ENCODE measurements around the gene TECTB.
"Not testable (repeated sequence)": the region's sequence is repeated elsewhere in the genome, so short reads cannot be mapped to it uniquely, and the experiment has no call there.

TECTB gene

GRCh38 chr10:112283100-112283499 lies at the start of gene TECTB:
Gene TECTB, plus strand, starts transcription at chr10:112283400. Its CDS starts 335 bp downstream, at chr10:112283735.
- no peak for DNase-seq

DNA sequence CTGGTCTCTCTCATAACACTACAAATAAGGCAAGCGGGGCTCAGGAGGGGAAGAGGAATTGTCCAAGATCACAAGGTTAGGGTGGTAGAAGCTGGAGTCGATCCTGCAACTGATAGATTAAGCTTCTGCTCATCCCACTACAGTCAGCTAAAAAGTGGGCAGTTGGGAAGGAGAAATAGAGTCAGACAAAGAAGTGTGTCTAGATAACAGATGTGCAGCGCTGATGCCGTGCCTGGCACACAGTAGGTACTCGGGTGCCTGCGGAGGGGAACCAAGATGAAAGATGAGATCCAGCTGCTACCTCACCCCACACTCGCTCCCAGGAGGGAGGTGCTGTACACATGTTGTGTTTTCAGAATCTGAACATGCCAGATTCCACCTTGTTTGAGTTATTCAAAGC lies 48.1 kb upstream of the TECTB start:
- no peak for DNase-seq

DNA sequence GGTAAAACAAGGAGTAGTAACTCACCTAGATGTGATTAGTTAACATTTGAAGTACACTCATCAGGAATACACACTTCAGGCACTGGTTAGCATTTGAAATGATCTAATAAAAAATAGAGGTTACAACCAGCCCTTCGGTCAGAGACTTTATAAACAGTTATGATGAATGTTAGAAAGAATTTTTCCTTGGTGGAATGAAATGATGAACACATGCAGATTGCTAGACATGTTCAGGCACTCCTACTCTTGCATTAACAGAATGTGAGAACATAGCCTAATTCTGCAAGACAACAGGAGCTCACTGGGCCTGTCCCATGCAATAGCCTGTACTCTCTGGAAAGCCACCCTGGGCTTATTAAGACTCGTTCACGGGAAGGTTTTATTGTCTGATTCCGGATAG lies 47.3 kb upstream of the TECTB start:
- DNase-seq: no peak

DNA sequence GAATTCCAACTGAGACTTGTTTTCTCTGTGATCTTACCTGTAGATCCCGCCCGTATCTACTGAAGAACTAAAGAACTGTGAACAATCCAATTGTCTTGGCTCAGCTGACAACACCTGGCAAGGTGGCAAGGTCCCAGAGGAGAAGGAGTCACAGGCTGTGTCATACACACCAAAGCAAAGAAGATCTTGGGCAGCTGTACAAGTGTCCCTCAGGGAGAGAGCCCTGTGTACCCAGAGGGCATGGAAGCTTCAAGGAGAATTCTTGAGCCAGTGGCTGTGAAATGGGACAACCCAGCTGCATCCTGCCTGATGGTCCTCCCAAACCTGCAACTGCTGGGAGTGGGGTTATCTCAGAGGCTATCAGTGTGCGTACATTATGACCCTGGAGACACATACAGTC lies 46.7 kb upstream of the TECTB start:
- no peak for DNase-seq

- DNase-seq: no peak
These were observed 43.9 kb upstream of the TECTB start for GRCh38 chr10:112239347-112239746.

- no peak for DNase-seq
These were observed 42.8 kb upstream of the TECTB start for GRCh38 chr10:112240441-112240840.

GRCh38 chr10:112241651-112242341 lies 41.4 kb upstream of the TECTB start:
- no peak for DNase-seq

GRCh38 chr10:112242769-112243168 lies 40.4 kb upstream of the TECTB start:
- DNase-seq: no peak

- DNase-seq: no peak
These were observed 39.5 kb upstream of the TECTB start for GRCh38 chr10:112243713-112244112.

GRCh38 chr10:112244197-112244596 lies 39.0 kb upstream of the TECTB start:
- no peak for DNase-seq

DNA sequence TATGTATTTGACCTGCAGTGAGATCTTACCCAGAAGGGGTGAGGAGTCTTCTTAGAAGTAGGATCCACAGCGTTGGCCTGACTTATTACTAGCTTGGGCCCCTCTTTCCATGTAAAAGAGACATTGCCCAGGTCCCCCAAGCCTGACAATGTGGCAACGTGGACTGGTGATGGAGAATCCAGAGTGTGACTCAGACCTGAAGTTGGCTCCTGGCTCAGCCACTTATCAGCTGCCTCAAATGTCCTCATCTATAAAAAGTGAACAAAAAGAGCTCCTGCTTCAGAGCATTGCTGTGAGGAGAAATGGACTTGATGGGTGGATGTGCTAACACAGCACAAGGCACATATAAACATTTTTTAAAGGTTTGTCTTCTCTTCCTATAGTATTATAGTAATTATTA lies 35.4 kb upstream of the TECTB start:
- DNase-seq: no peak

- no peak for DNase-seq
These were observed 34.5 kb upstream of the TECTB start for GRCh38 chr10:112248584-112249295.

GRCh38 chr10:112249722-112250121 lies 33.5 kb upstream of the TECTB start:
- DNase-seq: no peak

DNA sequence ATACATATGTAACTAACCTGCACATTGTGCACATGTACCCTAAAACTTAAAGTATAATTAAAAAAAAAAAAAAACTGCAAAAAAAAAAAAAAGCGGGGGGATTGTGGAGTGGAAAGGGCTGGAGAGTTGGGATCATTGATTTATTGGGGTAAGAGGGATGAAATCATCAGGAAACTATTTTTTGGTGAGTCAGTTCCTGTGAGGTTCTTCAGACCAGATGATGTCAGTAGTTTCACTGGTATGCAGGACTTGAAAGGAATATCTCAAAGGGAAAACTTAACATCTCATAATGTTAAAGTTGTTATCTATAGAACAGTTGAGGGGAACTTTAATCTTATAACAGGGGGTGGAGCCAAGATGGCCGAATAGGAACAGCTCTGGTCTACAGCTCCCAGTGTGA lies 32.6 kb upstream of the TECTB start:
- no peak for DNase-seq

- not testable (repeated sequence) for DNase-seq
These were observed 32.0 kb upstream of the TECTB start for GRCh38 chr10:112251238-112251637.

GRCh38 chr10:112258407-112258806 lies 24.8 kb upstream of the TECTB start:
- DNase-seq: no peak

GRCh38 chr10:112259688-112260087 lies 23.5 kb upstream of the TECTB start:
- no peak for DNase-seq

DNA sequence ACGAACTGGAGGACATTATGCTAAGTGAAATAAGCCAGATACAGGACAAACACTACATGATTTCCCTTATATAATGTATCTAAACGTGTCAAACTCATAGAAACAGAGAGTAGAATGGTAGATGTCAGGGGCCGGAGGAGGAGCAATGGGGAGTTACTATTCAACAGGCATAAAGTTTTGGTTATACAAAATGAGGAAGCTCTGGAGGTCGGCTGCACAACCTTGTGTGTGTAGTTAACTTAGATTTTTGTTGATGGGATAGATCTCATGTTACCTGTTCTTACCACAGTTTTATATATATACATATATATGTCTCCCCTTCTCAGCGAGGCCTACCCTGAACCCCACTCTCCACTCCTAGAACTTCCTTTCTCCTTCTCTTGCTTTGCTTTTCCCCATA lies 22.4 kb upstream of the TECTB start:
- DNase-seq: no peak

GRCh38 chr10:112261281-112261822 lies 21.8 kb upstream of the TECTB start:
- no peak for DNase-seq

GRCh38 chr10:112262546-112262945 lies 20.7 kb upstream of the TECTB start:
- no peak for DNase-seq

- DNase-seq: no peak
These were observed 17.5 kb upstream of the TECTB start for GRCh38 chr10:112265745-112266144.

DNA sequence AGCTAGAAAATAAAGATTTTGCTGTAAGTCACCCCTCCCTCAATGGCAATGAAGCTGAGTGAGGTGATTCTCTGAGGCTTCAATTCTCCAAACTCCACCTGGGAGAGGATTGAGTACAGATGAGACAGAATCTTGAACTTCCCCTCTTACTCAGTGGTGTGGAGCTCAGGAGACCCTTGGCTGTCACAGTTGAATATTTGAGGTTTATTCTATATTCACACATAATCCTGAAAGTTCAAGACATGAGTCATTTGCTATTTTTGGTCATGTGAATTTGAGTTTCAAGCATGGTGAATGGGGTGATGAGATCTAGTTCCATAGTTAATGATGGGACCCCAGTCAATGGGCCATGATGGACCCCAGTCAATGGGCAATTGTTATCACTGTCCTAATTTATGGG lies 13.9 kb upstream of the TECTB start:
- no peak for DNase-seq

- no peak for DNase-seq
These were observed 11.2 kb upstream of the TECTB start for GRCh38 chr10:112271982-112272381.

GRCh38 chr10:112274831-112275230 lies 8.4 kb upstream of the TECTB start:
- no peak for DNase-seq

Measured in activated CD4-positive, alpha-beta T cell treated with anti-CD3 and anti-CD28 coated beads, Interleukin-2, amount 50 U/mL, for 16 hours (primary cell).